ENCODE results near the gene FTO.
A peak's percentile ranks its signal among the peaks of the same experiment; 100 is the strongest.

Gene FTO

DNA sequence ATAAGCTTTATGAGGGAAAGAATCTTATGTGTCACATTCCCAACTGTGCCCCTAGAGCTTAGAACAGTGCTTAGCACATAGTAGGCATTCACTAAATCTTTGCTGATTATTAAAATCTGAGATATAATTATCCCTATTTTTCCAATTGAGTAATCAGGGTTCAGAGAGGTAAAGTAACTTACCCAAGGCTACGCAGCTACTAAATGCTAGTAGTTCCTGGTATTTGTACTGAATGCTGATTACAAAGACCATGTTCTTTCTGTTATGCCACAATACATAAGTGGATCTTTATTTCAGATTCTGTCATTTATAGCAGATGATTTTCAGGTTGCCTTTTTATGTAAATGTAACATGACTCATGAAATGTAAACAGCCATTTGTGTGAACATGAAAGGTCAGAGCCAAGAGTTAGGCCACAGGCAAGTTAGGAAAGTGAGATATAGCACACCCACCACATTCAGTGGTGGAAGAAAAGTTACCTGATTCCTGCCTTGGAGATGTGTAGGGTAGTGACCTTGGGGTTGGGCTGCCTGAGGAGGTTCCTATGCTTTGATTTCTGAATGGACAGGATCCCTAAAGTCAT is 77.2 kb downstream of the FTO start:
- no peak for DNase-seq

DNA sequence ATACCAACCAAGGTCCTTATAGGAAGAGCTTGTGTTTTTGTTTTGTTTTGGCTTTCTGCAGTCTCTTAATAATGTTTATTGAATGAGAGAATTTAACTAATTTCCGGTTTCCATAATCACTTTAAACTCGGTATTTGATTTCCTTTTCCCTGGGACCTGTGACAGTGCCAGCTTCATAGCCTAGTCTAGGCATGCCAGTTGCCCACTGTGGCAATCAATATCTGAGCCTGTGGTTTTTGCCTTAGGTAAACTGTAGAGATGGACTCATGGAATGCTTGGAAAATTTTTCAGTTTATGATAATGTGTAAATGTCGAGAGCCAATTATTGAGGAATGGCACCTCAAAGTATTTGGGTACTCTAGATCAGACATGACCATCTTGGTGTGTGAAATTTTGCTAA is 78.2 kb downstream of the FTO start:
- no peak for DNase-seq

DNA sequence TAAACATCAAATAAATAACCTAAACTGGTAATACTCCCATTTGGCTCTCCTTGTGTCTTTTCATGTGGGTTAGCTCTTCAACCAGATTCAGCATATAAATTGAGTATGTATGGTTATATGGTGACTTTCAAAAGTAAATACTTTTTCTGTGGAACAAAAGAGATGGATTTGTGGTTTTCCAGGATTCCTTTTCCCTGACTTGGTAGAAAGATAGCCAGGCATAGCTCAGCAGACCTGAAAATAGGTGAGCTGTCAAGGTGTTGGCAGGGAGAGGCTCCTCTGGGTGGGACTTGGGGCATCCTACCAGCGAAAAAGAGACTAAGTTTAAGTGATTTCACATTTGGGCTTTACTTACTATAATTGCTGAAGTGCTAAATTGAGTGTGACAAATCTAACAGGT is 80.3 kb downstream of the FTO start:
- no peak for DNase-seq

DNA sequence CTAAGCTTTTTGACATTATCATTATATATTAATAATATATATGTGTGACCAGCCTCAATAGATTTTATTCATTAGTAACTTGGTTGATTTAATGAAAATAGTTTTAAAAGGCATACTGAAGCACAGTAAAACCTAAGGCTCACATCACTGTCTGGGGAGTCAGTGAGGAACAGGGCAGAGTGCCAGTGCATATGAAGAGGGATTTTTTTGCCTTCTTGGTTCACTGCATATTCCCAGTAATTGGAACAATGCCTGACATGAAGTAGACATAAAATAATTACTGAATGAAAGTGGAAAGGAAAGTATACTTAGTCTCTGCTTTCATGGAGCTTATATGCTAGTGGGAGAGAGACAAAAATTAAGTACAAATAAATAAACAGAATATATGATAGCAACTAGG is 81.1 kb downstream of the FTO start:
- no peak for DNase-seq

DNA sequence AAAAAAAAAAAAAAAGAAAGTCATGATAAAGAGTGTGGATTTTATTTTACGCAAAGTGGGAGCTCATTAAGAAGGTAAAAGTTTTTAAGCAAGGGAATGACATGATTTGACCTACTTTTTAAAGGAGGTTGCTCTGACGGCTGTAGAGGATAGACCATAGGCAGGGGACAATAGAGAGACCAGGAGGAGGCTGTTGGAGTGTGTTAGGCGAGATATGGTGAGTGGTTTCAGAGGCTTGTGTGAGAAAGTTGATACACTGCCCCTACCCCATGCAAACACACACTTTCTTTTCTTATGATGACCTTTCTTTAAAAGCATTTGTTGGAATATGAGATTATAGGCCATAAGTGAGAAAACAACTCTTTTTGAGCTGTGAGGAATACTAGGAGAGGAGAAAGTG is 82.0 kb downstream of the FTO start:
- DNase-seq, result no peak

DNA sequence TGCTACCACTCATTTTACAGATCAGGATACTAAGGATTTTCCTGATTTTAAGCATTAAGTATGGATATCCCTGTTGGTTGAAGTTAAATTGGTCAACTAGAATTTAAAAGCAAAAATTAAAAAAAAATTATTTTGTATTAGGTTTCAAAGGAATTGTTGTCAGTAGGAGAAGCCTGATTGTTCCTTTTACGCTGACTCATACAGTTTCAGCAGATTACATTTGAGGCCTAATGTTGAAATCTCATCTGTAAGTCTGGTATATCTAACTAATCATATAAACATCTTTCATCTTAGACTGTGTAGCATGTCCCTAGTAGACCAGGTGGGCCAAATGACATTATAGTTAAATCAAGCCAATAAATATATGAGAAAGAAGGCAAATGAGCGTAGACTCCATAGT is 83.5 kb downstream of the FTO start:
- no peak for DNase-seq

DNA sequence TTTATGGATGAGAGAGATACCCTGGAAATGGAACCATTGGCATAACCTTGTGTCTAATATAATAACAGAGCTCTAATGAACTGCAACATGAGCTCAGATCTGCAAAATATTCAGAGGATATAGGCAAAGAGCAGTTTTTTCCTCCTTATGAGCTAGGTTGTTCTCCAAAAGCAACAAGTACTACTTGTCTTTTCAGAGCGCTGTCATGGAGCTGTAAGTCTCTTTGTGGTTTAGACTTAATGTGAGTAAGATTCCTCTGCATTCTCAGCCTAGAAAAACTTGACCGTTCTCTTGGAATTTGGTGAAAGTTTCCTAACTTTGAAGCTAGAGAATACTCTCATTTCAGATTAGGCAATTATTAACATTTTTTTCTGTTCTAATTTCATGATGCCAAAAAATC is 85.2 kb downstream of the FTO start:
- DNase-seq, result no peak

DNA sequence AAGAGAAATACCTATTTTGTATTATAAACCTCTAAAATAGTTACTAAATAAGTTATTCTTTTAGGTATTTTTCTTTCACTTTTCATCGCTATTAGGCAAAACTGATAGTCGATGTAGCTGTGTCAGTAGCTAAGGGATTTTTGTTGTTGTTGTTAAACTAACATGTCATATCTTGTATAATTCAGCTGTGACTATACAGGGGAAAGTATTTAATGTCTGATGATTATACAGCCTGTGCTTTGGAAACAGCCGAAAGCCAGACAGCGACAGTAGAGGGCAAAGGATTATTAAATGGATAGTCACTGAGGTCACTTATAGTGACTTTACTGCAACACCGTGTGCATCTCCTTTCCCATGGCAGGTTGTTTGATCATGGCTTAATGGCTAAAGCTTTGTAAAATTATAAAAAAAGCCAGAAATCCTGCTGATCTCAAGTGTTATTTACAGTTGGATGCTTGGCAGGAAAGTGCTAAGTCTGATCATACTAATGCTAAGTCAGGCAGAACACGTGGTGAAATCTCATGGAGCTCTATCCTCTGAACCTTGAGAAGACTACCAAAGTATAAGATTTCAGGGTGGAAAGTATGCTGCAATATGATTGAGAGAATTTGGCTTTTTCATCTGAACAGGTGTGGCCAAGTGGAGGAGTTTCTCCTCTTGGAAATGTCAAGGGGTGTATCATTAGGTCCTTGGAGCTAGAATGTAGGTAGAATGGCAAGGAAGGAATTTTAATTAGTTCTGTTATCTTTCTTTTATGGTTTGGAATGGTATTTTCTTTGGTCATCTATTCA is 88.4 kb downstream of the FTO start:
- DNase-seq, result no peak

DNA sequence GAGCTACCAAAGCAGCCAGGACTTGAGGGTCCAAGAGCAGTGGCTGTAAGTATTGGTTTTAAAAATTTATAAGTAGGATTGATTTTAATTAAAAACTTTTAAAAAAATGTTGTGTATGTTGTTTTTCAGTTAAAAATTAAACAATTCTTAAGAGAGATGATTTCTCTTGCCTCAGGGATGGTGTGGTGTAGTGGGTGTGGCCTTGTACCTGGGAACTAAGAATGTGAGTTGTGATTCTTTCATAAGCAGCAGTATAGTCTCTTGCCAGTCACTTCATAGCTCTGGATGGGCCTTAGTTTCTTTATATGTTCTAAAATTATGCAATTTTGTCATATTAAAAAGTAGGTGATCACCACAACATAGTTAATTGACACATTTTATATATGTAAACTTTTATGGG is 99.5 kb downstream of the FTO start:
- no peak for DNase-seq

DNA sequence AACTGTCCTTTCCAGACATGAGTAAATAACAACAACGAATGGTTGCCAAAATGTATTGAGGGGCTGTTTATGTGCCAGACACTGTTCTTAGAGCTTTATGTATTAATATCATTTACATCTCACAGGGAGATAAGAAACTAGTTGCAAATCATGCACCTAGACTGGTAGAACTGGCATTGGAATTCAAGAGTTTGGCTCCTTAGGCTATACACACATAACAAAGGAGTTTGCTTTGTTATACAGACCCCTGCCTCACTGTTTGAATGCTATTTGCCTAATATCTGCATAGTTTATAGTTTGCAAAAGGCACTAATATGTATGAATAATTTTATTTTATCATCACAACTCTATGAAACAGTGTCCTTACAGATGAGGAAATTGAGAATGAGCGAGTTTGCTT is 100.0 kb downstream of the FTO start:
- no peak for DNase-seq

DNA sequence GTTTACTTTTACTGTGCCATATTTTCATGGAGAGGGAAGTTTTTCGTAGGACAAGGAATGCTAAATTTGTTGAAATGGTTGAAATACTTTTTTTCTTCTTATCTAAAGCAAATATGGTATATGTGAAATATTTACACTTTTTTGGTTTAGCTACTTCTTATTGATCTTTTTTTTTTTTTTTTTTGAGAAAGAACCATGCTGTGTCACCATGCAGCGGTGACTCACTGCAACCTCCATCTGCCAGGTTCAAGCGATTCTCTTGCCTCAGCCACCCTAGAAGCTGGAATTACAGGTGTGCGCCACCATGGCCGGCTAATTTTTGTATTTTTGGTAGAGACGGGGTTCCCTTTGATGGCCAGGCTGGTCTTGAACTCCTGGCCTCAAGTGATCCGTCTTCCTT is 100.5 kb downstream of the FTO start:
- DNase-seq, result no peak

DNA sequence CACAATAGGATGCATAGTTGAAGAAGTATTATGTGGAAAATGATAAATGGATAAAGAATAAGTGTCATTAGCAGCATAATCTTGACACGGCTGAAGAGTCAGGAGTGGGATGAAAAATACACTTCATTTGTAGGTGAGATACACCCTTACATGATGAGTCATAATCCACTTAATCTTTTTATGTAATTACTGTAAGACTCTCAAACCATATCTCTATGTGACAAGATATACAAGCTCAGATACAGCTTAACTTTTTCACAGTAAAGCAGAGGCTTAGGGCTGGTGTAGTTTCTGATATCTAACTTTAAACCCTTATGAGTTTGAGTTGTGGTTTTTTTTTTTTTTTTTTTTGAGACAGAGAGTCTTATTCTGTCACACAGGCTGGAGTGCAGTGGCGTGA is 101.2 kb downstream of the FTO start:
- DNase-seq, result no peak

DNA sequence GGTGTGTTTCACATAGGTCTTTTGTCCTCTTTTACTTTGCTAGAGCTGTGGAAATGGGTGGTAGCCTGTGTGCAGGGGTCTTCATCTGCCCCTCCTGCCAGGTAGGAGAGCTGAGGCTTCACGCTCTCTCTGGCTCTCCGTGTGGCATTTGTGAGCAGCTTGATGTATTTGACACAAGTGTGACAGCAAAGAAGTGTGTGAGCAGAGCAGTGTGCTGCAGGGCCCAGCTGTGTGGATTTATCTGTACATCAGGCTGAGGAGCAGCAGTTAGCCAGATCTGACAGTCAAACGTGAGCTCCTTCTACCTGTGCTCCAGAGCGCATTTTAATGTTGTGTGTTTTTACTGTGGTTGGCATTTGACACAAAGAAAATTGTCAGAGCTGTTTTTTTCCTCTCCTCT is 101.8 kb downstream of the FTO start:
- DNase-seq, result peak in 4 of 58 donors; percentile 6 to 13 (median 10)

DNA sequence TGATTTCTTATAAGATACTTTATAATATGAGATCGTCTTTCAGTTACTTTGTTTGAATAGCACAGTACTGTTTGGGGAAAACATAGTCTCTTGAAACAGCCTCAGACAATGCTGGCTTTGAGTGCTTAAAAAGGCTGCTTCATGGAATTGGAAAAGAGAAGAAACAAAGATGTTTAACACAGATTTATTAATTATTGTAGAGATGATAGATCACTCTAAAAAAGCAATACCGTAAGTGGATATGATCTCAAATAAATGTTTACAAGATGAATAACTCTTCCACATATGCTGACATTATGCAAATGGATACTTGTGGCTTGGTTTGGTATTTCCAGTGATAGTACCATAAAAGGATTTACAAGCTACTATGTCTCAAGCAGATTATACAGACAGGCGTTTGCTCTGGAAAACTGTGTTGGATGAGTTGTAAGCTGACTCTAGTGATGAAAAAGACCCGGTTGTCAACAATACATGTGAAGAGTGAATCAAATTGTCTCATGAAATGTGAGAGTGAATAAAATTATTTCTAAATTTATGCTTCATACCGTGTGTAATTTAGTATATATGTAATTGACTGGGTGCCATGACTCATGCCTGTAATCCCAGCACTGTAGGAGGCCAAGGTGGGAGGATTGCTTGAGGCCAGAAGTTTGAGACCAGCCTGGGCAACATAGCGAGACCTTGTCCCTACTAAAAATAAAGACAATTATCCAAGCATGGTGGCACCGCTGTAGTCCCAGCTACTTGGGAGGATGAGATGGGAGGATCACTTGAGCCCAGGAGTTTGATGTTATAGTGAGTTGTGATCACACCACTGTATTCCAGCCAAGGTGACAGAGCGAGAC is 105.4 kb downstream of the FTO start:
- no peak for DNase-seq

DNA sequence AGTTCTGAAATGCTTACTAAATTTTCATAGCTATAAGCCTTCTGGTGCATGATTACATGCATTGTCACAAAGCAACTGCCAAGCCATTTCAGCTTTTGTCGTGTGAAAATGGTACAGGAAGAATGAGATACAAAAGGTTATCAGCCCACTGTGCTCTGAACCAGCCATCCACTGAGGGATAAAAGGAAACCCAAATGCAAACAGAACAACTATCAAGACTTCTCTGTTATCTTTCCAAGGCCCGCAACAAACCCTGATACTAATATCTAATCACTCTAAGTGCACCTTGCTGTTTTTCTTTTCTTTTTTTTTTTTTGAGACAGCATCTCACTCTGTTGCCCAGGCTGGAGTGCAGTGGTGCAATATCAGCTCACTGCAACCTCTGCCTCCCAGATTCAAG is 109.0 kb downstream of the FTO start:
- DNase-seq, result no peak

DNA sequence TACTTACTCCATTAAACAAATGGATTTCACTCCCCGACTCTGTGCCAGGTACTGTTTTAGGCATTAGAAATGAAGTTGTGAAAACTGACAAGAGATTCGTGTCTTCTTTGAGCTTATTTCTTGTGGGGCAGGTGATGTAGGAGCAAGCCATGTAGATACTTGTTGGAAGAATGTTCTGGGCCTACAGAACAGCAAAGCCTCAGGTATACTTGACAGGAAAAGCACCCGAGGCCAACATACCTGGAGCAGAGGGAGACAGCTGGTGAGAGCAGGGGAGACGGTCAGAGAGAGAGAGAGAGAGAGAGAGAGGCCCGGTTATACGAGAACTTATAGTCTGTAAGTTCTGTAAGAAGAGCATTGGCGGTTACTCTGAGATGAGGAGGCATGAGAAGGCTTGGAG is 110.8 kb downstream of the FTO start:
- no peak for DNase-seq

DNA sequence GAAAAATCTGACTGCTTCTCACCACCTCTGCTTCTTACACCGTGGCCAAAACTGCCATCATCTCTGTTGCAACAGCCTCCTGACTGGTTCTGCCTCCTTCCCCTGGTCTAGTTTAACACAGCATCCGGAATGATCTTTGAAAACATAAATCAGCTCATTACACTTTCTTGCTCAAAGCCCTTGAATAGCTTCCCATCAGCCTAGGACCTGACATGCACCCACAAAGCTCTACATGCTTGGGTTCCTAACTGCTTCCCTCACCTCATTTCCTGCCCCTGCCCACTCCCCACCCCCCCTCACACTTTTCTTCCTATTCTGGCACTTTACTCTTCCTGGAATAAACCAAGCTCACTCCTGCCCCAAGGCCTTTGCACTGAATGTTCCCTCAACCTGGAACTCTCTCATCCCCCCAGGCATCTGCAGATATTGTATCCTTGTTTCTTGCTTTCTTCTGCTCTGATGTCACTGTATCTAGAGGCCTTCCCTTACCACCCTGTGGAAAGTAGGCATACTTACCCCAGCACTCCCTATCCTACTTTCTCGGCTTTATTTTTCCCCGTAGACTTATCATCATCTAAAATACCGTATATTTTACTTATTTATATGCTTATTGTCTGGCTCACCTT is 112.4 kb downstream of the FTO start:
- peak in 4 of 58 donors; percentile 8 to 43 (median 22) for DNase-seq

DNA sequence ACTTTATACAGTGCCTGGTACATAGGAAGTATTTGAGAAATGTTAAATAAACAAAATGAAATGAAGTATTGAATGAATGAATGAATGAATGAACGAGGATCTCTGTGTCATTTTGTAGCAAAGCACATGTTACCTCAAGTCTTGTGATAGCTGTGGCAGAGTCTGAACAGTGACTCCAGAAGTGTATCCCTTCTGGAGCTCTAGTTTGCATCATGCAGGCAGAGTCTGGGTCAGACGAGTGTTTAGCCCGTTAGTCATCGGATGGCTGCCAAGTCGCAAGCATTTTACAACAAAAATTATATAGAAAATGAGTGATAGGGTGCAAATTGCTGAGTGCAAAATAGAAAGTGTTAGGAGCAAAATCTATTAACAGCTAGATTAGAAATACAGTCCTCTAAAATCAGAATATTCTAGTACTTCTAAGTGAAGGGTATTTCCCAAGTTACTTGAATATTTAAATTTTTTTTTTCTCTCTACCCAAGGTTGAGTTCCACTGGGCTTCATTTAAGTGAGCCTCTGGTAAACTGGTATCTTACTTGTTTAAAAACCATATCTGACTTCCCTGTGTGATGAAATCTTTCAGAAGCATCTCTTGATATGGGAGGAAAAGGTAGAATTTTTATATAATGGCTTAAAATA is 113.3 kb downstream of the FTO start:
- DNase-seq, result no peak

DNA sequence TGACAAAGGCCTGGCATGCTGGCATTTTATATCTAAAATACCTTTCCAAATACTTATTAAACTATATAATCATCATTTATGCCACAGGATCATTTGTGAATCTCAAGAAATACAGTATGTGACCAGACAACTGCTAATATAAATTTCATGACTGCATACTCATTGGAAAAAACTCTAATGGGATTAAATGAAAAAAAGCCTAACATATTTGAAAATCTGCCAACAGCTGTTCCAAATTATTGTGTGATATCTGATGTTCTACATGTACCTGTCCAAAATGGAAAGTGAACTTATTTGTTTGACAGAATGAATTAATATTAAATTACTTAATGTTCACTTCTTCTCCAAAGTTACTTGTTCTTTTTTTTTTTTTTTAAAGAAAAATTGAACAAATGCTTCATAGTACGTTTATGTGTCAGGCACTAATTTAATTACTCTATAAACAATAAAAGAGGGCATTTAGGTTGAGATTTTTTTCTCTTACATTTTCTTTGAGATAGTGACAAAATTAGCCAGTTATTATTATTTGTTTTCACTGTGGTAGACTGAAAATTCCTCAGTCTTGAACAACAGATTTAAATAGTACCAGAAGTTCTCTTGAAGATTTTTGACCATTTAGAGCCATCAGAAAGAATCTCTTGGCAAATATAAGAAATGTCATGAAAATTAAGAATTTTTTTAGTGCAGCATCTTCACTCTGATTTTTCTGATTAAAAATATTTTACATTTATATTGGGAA is 114.0 kb downstream of the FTO start:
- no peak for DNase-seq

DNA sequence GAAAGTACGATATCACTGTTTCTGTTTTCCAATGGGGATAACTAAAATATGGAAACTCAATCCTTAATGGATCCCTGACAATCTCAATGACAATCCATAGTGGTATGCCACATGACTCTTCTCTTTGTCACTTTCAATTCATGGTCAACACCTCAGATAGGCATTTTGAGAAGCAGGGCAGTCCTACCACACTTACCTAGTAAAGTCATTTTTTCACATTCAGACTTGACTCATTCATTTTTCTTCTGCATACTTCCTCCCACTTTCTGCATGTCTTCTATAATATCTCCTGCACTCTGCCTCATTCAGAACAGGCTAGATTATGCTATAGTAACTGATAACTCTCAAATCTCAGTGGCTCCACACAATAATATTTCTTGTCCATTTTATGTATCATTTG is 117.5 kb downstream of the FTO start:
- no peak for DNase-seq
